HG03108 (cell line): Measurements from ENCODE around the gene CXCR2.

ENCODE experiments used
- ATAC-seq: cut with Tn5 transposase; IDR thresholded peaks from one replicate; pipeline ENCODE4 v1.9.1; 2021; ENCODE audit warnings: moderate library complexity; ENCODE audit not compliant: unreplicated experiment

The CXCR2 gene

DNA sequence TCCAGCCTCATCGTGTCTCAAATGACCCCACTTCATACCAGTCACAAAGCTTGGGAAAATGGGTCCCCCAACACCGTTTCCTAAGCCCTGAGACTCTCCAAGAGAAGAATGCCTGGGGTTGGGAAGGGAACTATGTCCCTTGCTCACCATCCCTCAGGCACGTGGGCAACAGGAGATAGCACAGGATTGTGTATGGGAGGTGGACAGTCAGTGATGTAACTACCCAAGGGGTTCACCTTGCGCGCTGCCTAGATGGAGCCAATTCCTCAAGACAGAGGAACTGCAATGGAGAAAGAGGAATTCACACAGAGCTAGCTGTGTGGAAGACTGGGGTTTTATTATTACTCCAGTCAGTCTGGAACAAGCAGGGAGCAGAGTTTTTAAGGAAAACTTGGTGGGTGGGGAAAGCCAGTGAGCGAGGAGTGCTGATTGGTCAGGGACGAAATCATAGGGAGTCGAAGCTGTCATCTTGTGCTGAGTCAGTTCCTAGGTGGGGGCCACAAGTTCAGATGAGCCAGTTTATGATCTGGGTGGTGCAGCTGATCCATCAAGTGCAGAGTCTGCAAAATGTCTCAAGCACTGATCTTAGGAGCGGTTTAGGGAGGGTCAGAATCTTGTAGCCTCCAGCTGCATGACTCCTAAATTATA is 54.8 kb downstream of the CXCR2 start:
- ATAC-seq, result no peak

DNA sequence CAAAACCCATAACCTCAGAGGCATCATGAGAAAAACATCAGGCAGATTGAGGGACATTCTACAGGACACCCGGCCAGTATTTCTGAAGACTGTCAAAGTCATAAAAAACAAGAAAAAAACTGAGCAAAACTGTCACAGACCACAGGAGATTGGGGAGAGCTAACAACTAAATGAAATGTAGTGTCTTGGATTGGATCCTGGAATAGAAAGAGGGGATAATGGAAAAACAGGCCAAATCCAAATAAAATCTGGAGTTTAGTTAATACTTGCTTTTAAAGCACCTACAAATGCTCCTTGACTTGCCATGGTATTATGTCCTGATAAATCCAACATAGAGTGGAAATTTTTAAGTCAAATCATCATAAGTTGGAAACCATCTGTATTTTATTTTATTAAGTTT is 58.5 kb downstream of the CXCR2 start:
- ATAC-seq, result no peak

DNA sequence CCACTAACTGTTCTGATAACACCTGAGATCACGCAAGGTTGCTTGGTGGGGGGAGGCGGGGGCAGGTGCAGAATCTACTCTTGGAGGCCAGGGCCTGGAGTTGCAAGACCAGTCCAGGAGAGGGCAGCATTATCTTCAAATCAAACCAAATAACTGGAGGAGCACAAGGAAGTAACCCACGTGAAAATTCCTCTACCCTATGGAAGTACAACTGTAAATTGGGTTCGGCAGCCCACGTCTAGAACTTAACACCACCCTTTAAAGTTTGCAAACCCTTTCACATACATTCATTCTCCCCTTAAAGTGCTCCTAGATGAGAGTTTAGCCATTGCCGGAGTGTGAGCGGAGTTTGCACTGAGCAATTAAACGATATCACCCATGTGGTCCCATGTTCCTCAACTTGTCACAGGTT is 60.5 kb downstream of the CXCR2 start:
- peak; percentile 50 for ATAC-seq
